NCI-H1694 treated with DMSO at 0.1 percent for 48 hours (cell line): ENCODE data around the gene DSN1.

ENCODE experiments used
- DNase-seq: peaks from one replicate; lab custom pipeline; 2025; lab: John Stamatoyannopoulos, UW

The DSN1 gene

DNA sequence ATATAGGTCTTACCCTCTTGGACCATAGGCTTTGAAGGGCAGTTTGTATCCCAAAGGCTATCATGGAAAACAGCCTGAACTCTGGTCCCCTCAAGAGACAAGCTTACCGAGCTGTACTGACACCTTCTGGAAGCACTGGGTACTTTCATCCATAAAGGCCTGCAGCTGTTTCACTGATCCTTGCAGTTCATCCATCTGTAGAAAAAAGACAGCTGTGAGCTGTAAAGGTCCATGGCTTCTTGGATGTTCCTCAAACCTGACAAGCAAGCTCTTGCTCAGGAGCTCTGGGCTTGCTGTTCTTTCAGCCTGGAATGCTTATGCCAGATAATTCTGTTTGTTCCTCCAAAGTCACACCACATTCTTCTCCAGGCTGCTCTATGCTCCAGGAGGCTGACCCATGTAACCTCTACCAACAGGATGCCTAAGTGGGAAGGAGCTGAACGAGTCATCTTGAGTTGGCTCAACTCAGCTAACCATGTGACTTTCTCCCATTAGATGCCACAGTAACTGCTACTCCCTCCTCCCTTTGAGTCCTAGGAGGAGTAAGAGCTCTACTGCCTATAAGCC is 18.8 kb downstream of the DSN1 start:
- DNase-seq, result peak; percentile 42

GRCh38 chr20:36752582-36752981 is 21.0 kb downstream of the DSN1 start:
- DNase-seq, result no peak

DNA sequence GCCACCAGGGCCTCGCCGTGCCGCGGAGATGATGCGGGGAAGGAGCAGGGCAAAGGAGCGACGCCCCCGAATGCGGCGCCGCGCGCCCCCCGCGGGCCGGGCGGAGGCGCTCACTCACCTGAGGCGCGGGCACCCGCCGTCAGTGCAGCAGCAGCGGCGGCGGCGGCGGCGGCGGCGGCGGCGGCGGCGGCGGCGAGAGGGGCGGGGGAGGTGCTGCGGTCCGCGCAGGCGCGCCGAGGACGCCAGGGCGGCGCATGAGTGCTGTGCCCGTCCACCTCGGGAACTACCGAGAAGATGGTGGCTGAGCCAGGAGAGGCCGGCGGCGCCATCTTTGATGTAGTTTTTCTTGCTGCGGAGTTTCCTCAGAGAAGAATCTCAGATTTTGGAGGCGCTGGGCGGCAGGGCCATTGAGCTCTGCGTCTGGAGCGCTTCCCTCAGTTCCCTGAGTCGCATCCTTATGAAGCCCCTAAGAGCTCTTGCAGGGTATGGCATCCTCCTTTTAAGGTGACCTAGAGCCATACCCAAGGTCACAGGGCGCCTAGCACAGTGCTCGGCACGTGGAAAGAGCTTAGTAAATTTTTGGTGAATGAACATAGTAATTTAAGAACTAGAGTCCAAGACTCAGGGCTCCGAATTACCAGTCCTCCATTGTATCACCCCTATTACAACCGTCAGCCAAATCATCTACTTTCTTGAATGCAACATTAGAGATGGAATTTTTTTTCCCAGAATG is 27.5 kb downstream of the DSN1 start, which contains the start of gene NDRG3:
TSS of gene NDRG3 (minus strand) at position 164 of the 733 bp plus-strand sequence. CDS start 24,355 bp downstream, outside the sequence.
- peak; percentile 88 for DNase-seq

- no peak for DNase-seq
These were observed 28.2 kb downstream of the DSN1 start for GRCh38 chr20:36745234-36745926.

GRCh38 chr20:36744764-36745191 is 28.8 kb downstream of the DSN1 start:
- no peak for DNase-seq

DNA sequence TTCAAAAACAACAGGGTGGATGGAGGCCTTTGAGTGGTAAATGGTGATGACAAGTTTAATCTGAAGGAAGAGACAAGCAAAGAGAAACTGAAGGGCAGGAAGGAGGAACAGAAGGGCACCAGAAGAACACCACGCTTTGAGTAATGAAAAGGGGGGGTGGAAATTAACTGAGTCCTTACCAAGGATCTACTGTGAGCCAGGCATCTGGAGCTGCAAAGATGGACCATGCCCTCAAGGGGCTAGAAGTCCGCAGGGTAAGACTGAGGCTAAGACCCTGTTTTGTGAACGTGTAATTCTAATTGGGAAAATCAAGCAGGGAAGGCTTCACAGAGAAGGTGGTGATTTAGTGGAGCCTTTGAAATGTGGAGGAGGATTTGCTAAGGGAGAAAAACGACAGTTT is 29.3 kb downstream of the DSN1 start:
- DNase-seq, result no peak

DNA sequence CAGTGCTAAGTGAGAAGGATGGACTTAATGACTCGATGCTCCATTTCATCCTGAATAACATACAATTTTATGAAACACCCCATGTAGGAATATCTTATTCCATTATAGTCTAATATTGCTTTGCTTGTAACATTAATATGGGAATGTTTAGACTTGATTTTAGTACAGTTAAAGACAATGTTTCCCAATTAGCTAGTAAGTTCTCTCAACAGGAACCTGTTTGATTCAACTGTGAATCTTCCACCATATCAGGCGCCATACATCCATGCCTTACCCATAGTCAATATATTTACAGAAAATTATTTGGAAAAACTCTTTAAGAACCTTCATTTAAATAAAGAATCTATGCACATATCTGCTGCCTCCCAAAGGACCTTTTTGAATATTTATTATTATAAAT is 31.0 kb downstream of the DSN1 start:
- no peak for DNase-seq

DNA sequence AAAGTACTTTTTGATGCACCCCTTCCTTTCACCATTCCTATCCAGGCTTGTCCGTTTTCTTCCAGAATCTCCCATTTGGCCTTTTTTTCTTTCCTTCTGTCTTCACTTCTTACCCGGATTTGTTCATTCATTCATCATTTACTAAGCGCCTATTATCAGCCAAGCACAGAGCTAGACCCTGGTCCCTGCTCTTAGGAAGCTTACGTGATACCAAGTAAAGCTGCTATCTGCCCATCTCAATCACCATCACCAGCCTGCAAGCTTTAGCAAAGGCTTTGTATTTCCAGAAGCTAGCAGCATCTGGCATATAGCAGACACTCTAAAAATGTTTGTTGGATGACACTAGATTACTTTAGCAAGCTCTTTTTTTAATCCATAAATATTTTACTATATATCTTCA is 32.5 kb downstream of the DSN1 start:
- no peak for DNase-seq

DNA sequence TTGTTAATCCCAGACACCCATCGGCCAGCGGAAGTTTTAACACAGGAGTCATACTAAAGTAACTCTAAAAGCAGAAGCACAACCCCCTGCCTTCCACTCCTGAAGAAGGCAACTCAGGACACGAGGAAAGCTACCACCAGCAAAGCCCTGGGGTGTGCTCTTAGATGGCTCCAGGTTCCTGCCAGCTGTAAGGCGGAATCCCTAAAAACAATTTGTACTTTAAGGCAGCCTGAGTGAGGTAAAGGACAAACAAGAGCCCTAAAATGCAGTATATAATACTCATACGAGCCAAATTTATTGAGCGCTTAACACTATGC is 36.4 kb downstream of the DSN1 start:
- no peak for DNase-seq

- no peak for DNase-seq
These were observed 36.9 kb downstream of the DSN1 start for GRCh38 chr20:36736451-36737182.

- DNase-seq, result no peak
These were observed 41.1 kb downstream of the DSN1 start for GRCh38 chr20:36732456-36732855.

DNA sequence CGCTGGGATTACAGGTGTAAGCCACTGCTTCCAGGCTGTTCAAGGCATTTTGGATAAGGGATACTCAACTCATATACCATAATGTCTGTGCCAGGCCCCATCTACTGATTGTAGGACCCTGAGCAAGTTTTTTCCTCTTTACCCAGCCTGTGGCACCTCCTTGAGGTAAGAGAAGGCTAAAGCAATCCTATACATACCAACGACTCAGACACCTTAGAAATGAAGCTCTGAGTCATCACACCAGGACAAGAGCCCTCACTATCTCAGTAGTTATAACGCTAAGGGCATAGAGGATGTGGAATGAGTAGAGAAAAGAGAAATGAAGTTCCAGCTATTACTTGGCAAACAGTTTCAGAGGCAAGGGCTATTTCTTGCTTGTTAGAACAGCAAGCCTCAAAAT is 44.6 kb downstream of the DSN1 start:
- no peak for DNase-seq

GRCh38 chr20:36726168-36726567 is 47.4 kb downstream of the DSN1 start:
- DNase-seq, result no peak

DNA sequence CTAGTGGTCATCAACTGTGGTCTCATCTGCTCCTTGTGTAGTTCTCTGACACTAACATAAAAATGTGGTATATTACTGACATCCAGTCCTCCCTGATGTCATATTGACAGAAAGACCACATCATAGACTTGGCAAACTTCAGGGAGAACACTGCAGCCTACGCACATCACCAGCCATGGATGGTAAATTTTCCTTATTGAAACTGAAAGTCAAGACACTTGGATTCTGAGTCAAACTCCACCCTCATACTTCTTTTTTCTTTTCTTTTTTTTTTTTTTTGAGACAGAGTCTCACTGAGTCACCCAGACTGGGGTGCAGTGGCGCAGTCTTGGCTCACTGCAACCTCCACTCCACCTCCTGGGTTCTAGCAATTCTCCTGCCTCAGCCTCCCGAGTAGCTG is 53.1 kb downstream of the DSN1 start:
- no peak for DNase-seq

DNA sequence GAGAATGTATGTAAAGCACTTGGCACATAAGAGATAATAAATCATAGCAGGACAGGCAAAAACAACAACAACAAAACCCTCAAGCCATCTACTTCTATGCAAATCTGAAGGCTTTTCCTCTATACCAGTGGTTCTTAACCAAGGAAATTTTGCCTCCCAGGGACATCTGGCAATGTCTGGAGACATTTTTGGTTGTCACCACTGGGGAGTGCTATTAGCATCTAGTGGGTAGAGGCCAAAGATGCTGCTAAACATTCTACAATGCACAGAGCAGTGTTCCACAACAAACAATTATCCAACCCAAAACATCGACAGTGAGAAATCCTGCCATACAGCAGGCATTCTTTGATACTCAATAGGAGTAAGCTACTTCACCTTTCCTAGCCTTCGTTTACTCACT is 55.9 kb downstream of the DSN1 start:
- no peak for DNase-seq

DNA sequence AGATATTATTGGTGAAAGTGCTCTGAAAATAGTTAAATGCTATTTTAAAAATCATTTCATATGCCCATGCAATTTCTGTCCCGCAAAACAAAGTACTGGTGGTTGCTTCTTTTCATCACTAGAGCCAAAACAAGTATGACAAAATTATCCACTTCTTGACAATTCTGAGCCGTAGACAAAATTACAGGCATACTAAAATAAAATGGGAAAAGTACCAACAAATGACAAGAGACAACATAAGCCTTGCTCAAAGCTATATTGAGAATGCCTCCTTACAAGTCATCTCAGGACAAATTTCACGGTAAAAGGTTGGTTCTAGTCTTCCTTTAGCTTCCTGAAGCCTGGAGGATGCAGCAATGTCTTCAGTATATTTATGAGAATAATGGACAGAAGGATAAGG is 56.5 kb downstream of the DSN1 start:
- no peak for DNase-seq

- no peak for DNase-seq
These were observed 60.8 kb downstream of the DSN1 start for GRCh38 chr20:36712775-36713174.

DNA sequence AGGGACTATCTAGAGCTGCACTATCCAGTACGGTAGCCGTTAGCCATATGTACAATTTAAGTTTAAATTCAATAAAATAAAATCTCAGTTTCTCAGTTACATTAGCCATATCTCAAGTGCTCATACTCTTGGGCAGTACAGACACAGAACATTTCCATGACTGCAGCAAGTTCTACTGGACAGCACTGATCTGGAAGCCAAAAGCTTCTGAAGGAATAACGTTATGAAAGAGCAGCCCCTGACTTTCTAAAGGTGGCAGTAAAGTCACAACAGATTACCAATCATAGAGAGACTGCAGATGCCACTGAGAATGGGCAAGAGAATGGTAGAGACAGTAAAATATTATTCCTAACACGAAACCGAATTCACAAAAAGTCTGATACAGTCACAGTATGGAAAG is 64.4 kb downstream of the DSN1 start:
- no peak for DNase-seq

GRCh38 chr20:36703530-36703929 is 70.0 kb downstream of the DSN1 start:
- no peak for DNase-seq
